Superior temporal gyrus (tissue), 1 donor: Measurements from ENCODE around the gene HSPB6.
"Not testable (repeated sequence)": the region's sequence is repeated elsewhere in the genome, so short reads cannot be mapped to it uniquely, and the experiment has no call there.

Source experiments
- DNase-seq: peaks from one replicate; pipeline ENCODE4 v3.0.0-alpha.2; 2016; ENCODE audit errors: extremely low spot score

HSPB6 gene

GRCh38 chr19:35731779-35732405 is 24.9 kb downstream of the HSPB6 start:
- no peak for DNase-seq

GRCh38 chr19:35731353-35731752 is 25.5 kb downstream of the HSPB6 start:
- DNase-seq, result no peak

GRCh38 chr19:35730326-35730725 is 26.5 kb downstream of the HSPB6 start:
- no peak for DNase-seq

GRCh38 chr19:35729763-35730162 is 27.1 kb downstream of the HSPB6 start:
- DNase-seq, result no peak

GRCh38 chr19:35729021-35729420 is 27.8 kb downstream of the HSPB6 start:
- no peak for DNase-seq

- DNase-seq, result no peak
Observed at GRCh38 chr19:35727956-35728706, 28.7 kb downstream of the HSPB6 start.

- DNase-seq, result no peak
Observed at GRCh38 chr19:35727053-35727955, 29.5 kb downstream of the HSPB6 start.

- no peak for DNase-seq
Observed at GRCh38 chr19:35725216-35725861, 31.5 kb downstream of the HSPB6 start.

GRCh38 chr19:35724560-35724959 is 32.3 kb downstream of the HSPB6 start:
- no peak for DNase-seq

GRCh38 chr19:35724132-35724531 is 32.7 kb downstream of the HSPB6 start:
- DNase-seq, result not testable (repeated sequence)

- no peak for DNase-seq
Observed at GRCh38 chr19:35723671-35724070, 33.2 kb downstream of the HSPB6 start.

- DNase-seq, result no peak
Observed at GRCh38 chr19:35722897-35723296, 33.9 kb downstream of the HSPB6 start.

- DNase-seq, result no peak
Observed at GRCh38 chr19:35722461-35722860, 34.4 kb downstream of the HSPB6 start.

GRCh38 chr19:35721374-35721773 is 35.5 kb downstream of the HSPB6 start:
- no peak for DNase-seq

- no peak for DNase-seq
Observed at GRCh38 chr19:35720648-35721047, 36.2 kb downstream of the HSPB6 start.

- no peak for DNase-seq
Observed at GRCh38 chr19:35720163-35720524, 36.7 kb downstream of the HSPB6 start.

- DNase-seq, result no peak
Observed at GRCh38 chr19:35719402-35720162, 37.2 kb downstream of the HSPB6 start.

- no peak for DNase-seq
Observed at GRCh38 chr19:35718345-35719041, 38.3 kb downstream of the HSPB6 start.

- no peak for DNase-seq
Observed at GRCh38 chr19:35717665-35718344, 39.0 kb downstream of the HSPB6 start, which contains the start of gene KMT2B. TSS of gene KMT2B (plus strand) at chr19:35718003. CDS start at chr19:35718019, 16 bp downstream.
